SH-SY5Y (cell line): ENCODE data around the gene TBX6.
A peak's percentile ranks its signal among the peaks of the same experiment; 100 is the strongest.

Experiments
- GATA2 ChIP-seq: IDR thresholded peaks from 2 replicates; pipeline ENCODE4 v1.6.1; 2011; ENCODE audit warnings: mild to moderate bottlenecking, low read depth, low read length
- GATA3 ChIP-seq: IDR thresholded peaks from 2 replicates; pipeline ENCODE4 v1.6.1; 2011; ENCODE audit warnings: low read depth, mild to moderate bottlenecking, low read length, moderate library complexity

The TBX6 gene

GRCh38 chr16:30067584-30067916, 24.2 kb downstream of the TBX6 start:
- no peak for TF ChIP-seq GATA2
- no peak for TF ChIP-seq GATA3

- no peak for TF ChIP-seq GATA3
- TF ChIP-seq GATA2: no peak
Measured at GRCh38 chr16:30066761-30067583, 24.8 kb downstream of the TBX6 start.

GRCh38 chr16:30065943-30066760, 25.6 kb downstream of the TBX6 start:
- no peak for TF ChIP-seq GATA3
- no peak for TF ChIP-seq GATA2

DNA sequence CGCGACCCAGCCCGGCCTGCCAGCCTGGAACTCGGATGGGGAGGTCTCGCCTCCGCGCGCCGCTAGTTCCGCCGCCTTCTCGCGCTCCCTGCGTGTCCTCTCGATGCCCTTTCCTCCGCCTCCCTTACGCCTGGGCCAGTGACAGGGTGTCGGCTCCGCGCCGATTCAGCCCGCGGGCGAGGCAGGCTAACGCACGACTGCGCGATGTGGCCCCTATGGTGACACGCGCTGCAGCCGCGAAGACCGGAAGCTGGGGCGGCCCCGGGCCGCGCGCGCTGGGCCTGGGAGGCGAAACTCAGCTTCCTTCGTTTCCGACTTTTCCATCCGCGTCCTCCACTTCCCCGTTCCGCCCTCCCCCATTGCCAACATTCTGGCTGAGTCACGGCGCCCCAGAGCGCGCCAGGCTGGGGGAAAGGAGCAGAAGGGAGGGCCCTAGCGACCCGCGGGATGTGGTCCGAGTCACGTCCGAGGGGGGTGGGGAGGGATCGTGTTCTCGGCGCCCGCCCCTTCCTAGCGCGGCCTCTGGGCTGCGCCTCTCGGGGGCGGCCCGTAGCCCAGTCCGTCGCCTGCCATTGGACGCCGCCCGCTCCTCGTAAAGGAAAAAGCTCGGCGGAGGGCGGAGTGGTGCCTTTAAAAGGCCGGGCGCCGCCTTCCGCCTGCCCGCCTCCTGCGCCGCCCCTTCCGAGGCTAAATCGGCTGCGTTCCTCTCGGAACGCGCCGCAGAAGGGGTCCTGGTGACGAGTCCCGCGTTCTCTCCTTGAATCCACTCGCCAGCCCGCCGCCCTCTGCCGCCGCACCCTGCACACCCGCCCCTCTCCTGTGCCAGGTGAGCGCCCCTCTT, 26.4 kb downstream of the TBX6 start, which contains the start of gene ALDOA:
TSS of gene ALDOA (plus strand) at position 659 of the 841 bp plus-strand sequence. CDS start 1,138 bp downstream, outside the sequence.
- TF ChIP-seq GATA2: no peak
- TF ChIP-seq GATA3: no peak

- peak; percentile 25; the same call in 1 of the 2 replicates for TF ChIP-seq GATA2
- no peak for TF ChIP-seq GATA3
Measured at GRCh38 chr16:30064729-30065101, 27.0 kb downstream of the TBX6 start.

- no peak for TF ChIP-seq GATA2
- no peak for TF ChIP-seq GATA3
Measured at GRCh38 chr16:30063893-30064728, 27.6 kb downstream of the TBX6 start.

DNA sequence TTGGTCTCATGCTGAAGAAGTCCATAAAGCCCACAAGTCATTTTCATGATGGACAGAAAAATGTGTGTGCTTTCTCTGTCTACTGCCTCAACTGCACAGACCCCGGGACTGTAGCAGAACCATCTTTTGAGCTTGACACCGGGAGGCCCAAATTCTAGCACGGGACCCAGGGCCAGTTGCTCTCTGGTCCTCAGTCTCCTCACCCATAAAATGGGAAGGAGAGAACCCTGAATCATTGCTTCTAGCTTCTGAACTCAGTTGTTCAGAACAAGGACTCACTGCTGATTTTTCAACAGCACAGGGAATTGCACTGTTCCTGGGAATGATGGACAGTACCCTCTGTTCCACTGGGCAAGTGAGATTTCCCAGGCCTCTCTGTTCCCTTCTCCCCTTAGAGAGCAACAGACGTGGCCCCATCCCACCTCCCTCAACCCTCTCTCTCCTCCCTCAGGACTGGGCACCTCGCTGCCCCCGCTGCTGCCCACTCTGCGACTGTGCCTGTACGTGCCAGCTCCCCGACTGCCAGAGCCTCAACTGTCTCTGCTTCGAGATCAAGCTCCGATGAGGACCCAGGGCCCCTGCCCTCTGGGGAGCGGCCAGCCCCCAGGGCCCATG, 28.3 kb downstream of the TBX6 start:
- TF ChIP-seq GATA3 (no peak), GATA2 (no peak)

- no peak for TF ChIP-seq GATA2
Measured at GRCh38 chr16:30060836-30061554, 30.7 kb downstream of the TBX6 start.

DNA sequence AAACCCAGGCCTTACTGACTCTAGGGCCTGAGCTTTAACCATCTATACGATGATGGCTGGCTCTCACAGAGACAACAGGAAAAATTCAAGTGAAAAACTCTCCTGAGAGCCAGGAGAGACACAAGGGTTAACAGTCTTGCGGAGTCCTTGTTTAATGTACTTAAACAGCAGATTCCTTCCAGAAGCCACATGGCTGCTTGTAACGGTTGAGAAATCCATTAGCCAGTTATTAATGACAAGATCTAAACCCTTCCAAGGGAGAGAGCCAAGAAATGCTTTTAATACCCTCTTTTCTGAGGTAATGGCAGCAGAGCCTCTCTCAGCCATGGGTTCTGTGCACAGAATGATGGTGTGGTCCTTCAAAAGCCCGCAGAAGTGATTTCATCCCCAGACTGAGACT, 31.4 kb downstream of the TBX6 start:
- TF ChIP-seq GATA2 (no peak), GATA3 (no peak)

DNA sequence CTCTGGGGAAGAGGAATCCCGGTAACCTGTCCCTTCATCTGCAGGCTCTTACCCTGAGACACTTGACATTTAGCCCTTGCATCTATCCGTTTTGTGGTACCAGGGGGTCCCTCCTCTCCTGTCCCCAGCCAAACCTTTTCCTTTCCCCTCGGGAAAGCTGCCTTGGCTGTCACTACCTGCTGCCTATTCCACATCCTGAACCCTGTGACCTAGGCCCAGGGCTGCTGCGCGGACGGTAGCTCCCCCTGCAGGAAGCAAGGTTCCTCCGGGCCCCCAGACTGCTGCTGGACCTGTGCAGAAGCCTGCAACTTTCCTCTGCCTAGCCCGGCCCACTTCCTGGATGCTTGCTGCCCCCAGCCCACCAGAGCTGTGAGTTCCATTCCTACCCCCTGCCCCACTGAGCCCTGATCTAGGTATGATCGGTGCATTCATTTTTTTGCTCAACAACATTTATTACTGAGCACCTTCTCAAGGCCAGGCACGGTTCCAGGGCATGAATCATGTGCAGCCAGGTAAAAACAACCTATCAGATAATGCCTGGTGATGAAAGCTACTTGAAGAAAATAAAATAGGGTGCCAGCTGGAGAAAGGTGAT, 36.7 kb downstream of the TBX6 start:
- TF ChIP-seq GATA3 (no peak), GATA2 (no peak)

GRCh38 chr16:30054451-30054850, 37.3 kb downstream of the TBX6 start:
- TF ChIP-seq GATA3 (no peak), GATA2 (no peak)

GRCh38 chr16:30053376-30054015, 38.2 kb downstream of the TBX6 start:
- no peak for TF ChIP-seq GATA2
